MM.1S (cell line): Measurements from ENCODE around the gene CSHL1.

Experiments
- DNase-seq: peaks from one replicate; pipeline ENCODE4 v3.0.0-alpha.2; 2015
- H2AFZ ChIP-seq: fragments of 300-600 bp; sonication (generic); 2 replicates; pipeline ENCODE4 v1.6.0; 2016; ENCODE audit warnings: antibody characterized with exemption, low read length
- H3F3A ChIP-seq: fragments of 300-600 bp; sonication (generic); 2 replicates; pipeline ENCODE4 v1.6.1; 2016; ENCODE audit warnings: mild to moderate bottlenecking, antibody characterized with exemption, low read length, moderate library complexity, mixed read lengths; ENCODE audit not compliant: insufficient read depth
- H3K27ac ChIP-seq: fragments of 300-600 bp; sonication (generic); 2 replicates; pipeline ENCODE4 v1.5.1; 2016; ENCODE audit warnings: mild to moderate bottlenecking, low read length
- H3K27me3 ChIP-seq: fragments of 300-600 bp; sonication (generic); replicated peaks from 2 replicates; pipeline ENCODE4 v1.6.0; 2016; ENCODE audit warnings: low read length; ENCODE audit not compliant: insufficient read depth
- H3K36me3 ChIP-seq: fragments of 300-600 bp; sonication (generic); replicated peaks from 2 replicates; pipeline ENCODE4 v1.6.1; 2016; ENCODE audit warnings: mild to moderate bottlenecking, low read length, mixed read lengths; ENCODE audit not compliant: insufficient read depth
- H3K4me1 ChIP-seq: fragments of 300-600 bp; sonication (generic); 2 replicates; pipeline ENCODE4 v1.6.1; 2016; ENCODE audit warnings: low read length, mixed read lengths
- H3K4me2 ChIP-seq: fragments of 300-600 bp; sonication (generic); 2 replicates; pipeline ENCODE4 v1.6.0; 2016; ENCODE audit warnings: low read depth, low read length
- H3K4me3 ChIP-seq: fragments of 300-600 bp; sonication (generic); 2 replicates; pipeline ENCODE4 v1.5.1; 2016; ENCODE audit warnings: low read length, mixed read lengths
- H3K79me2 ChIP-seq: fragments of 300-600 bp; sonication (generic); 2 replicates; pipeline ENCODE4 v1.6.1; 2016; ENCODE audit warnings: mixed run types, low read length, mixed read lengths
- H3K9ac ChIP-seq: fragments of 300-600 bp; sonication (generic); 2 replicates; pipeline ENCODE4 v1.6.1; 2016; ENCODE audit warnings: low read length, mixed read lengths
- H3K9me2 ChIP-seq: fragments of 300-600 bp; sonication (generic); replicated peaks from 2 replicates; pipeline ENCODE4 v1.6.1; 2016; ENCODE audit warnings: mild to moderate bottlenecking, low read length, mixed read lengths; ENCODE audit not compliant: insufficient read depth
- H3K9me3 ChIP-seq: fragments of 300-600 bp; sonication (generic); replicated peaks from 2 replicates; pipeline ENCODE4 v1.6.1; 2016; ENCODE audit warnings: mild to moderate bottlenecking, low read length, mixed read lengths; ENCODE audit not compliant: insufficient read depth
- H4K20me1 ChIP-seq: fragments of 300-600 bp; sonication (generic); 2 replicates; pipeline ENCODE4 v1.6.1; 2016; ENCODE audit warnings: mild to moderate bottlenecking, low read length, moderate library complexity, mixed read lengths; ENCODE audit not compliant: insufficient read depth
- CTCF ChIP-seq: fragments of 300-600 bp; sonication (generic); IDR thresholded peaks from 2 replicates; pipeline ENCODE4 v1.5.1; 2016; ENCODE audit warnings: antibody characterized with exemption, low read length, mixed read lengths
- EZH2 ChIP-seq: fragments of 300-600 bp; sonication (generic); optimal IDR thresholded peaks from 2 replicates; pipeline ENCODE3; 2017; ENCODE audit warnings: low read depth, mild to moderate bottlenecking, antibody characterized with exemption, low read length, mixed read lengths
- EZH2phosphoT487 ChIP-seq: fragments of 300-600 bp; sonication (generic); IDR thresholded peaks from 2 replicates; pipeline ENCODE4 v1.6.1; 2018; ENCODE audit warnings: antibody characterized with exemption, low read length

Gene CSHL1

GRCh38 chr17:63956296-63956920, 45.4 kb upstream of the CSHL1 start:
- TF ChIP-seq CTCF = no peak
- no peak for TF ChIP-seq EZH2phosphoT487
- no peak for TF ChIP-seq EZH2

GRCh38 chr17:63955791-63956190, 44.7 kb upstream of the CSHL1 start:
- Histone ChIP-seq H3K4me3 (no peak overlapping the region), H3K9me2 (no peaks in the 10 kb centered on the region), H3K9ac (no peak overlapping the region), H3K4me1 (peaks cover 5% of the 10 kb centered on the region), H3K27me3 (no peaks in the 10 kb centered on the region), H3K27ac (no peak overlapping the region), H3K79me2 (no peaks in the 10 kb centered on the region), H2AFZ (no peak overlapping the region), H3F3A (no peaks in the 10 kb centered on the region), H3K9me3 (no peaks in the 10 kb centered on the region), H3K4me2 (no peak overlapping the region), H3K36me3 (no peaks in the 10 kb centered on the region), H4K20me1 (no peaks in the 10 kb centered on the region)
- DNase-seq = no peak
- TF ChIP-seq EZH2 (no peak), CTCF (no peak), EZH2phosphoT487 (no peak)

More at GRCh38 chr17:63956296-63956920, 45.4 kb upstream of the CSHL1 start:
- Histone ChIP-seq H4K20me1 (no peaks in the 10 kb centered on the region), H3K4me1 (peaks cover 10% of the 10 kb centered on the region), H3K36me3 (no peaks in the 10 kb centered on the region), H2AFZ (no peak overlapping the region), H3K4me3 (no peak overlapping the region), H3K79me2 (no peaks in the 10 kb centered on the region), H3K9me3 (no peaks in the 10 kb centered on the region), H3K9me2 (no peaks in the 10 kb centered on the region), H3K27ac (no peak overlapping the region), H3K9ac (no peak overlapping the region), H3F3A (no peaks in the 10 kb centered on the region), H3K27me3 (no peaks in the 10 kb centered on the region), H3K4me2 (no peak overlapping the region)
- DNase-seq = no peak

- Histone ChIP-seq H3K36me3 (no peaks in the 10 kb centered on the region), H3K79me2 (no peaks in the 10 kb centered on the region), H3K4me1 (peaks cover 5% of the 10 kb centered on the region), H3K9me3 (no peaks in the 10 kb centered on the region), H3K9me2 (no peaks in the 10 kb centered on the region), H3K27ac (no peak overlapping the region), H4K20me1 (no peaks in the 10 kb centered on the region), H3K27me3 (no peaks in the 10 kb centered on the region), H3K4me2 (no peak overlapping the region), H3F3A (no peaks in the 10 kb centered on the region), H3K9ac (no peak overlapping the region), H2AFZ (no peak overlapping the region), H3K4me3 (no peak overlapping the region)
- TF ChIP-seq CTCF (no peak), EZH2phosphoT487 (no peak), EZH2 (no peak)
- no peak for DNase-seq
Observed at GRCh38 chr17:63955232-63955631, 44.2 kb upstream of the CSHL1 start.
